Measurements from ENCODE around the gene GLP1R. TPM values are rescaled to one million over a fixed set of nuclear protein-coding genes. Genes with fewer than 3 reads are reported as not detected.

The GLP1R gene
- total and polyA plus RNA-seq, 2 of the 4 experiments (the other 2 are of a cell fraction) = not detected

DNA sequence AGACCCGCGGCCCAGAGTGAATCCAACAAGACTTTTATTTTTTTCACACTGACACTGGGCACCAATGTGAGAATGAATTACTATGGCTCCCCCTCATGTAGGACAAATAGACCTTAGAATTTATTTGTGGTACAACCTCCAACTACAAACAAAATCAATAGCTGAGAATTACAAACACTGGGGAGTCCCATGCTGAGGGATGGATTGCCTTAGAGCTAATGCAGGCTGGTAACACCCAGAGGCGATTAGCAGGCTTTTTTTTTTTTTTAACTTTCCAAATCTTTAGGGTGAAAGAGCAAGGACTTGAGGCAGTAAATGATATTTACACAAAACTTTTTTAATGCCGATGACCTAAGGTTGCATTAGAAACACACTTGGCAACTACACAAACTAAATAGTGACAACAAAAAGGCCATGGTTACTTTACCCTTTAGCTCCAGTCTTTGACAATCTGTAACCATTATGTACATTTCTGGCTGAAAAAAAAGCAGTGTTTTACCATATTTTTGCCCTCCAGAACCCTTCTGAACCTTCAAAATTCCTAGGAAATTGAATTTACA, 44.6 kb downstream of the GLP1R start:
- Histone ChIP-seq H3K4me2 (ENCODE audit: low read depth, low read length) (no peak overlapping the region), H2BK120ac (ENCODE audit: low read depth, low read length) (no peak overlapping the region), H3K79me1 (ENCODE audit: low read depth in 1 of 2, low read length in 2 of 2) (no peaks in the 10 kb centered on the region), H3K4ac (ENCODE audit: low read depth, low read length) (no peak overlapping the region), H2AK9ac (replicated peaks; ENCODE audit: low read depth, low read length, poor library complexity) (no peak overlapping the region), H3K18ac (ENCODE audit: low read depth, low read length) (no peak overlapping the region), H2BK15ac (ENCODE audit: low read depth, low read length) (no peak overlapping the region), H3K36me3 (ENCODE audit: control insufficient read depth, insufficient read depth, low read length) (no peaks in the 10 kb centered on the region), H2BK20ac (ENCODE audit: low read depth, low read length) (no peak overlapping the region), H4K5ac (ENCODE audit: low read depth, low read length) (no peak overlapping the region), H3K4me1 (ENCODE audit: control insufficient read depth, insufficient read depth, low read length) (no peaks in the 10 kb centered on the region), H3K9me1 (ENCODE audit: insufficient read depth, low read length) (no peaks in the 10 kb centered on the region), H2AK5ac (ENCODE audit: low read depth, low read length) (no peak overlapping the region), H3K14ac (replicated peaks; ENCODE audit: low read depth, low read length) (no peak overlapping the region), H3K9me3 (ENCODE audit: control insufficient read depth, insufficient read depth, low read length) (no peaks in the 10 kb centered on the region), H3K9ac (ENCODE audit: low read depth, low read length) (no peak overlapping the region), H2AFZ (replicated peaks; ENCODE audit: low read length, poor library complexity) (no peak overlapping the region), H4K8ac (ENCODE audit: low read depth in 2 of 2, low read length in 2 of 2) (no peak overlapping the region), H3K4me3 (ENCODE audit: insufficient read depth, low read depth, low read length) (no peak overlapping the region), H3K56ac (ENCODE audit: extremely low read depth, insufficient read depth, low read length) (no peak overlapping the region), H2BK5ac (ENCODE audit: low read depth, low read length, poor library complexity, severe bottlenecking) (no peak overlapping the region), H4K20me1 (ENCODE audit: insufficient read depth, low read length) (no peaks in the 10 kb centered on the region), H4K91ac (ENCODE audit: insufficient read depth, low read depth, low read length) (no peak overlapping the region), H3K27me3 (ENCODE audit: control insufficient read depth, insufficient read depth, low read length) (0 out of 2 replicates have a peak, but pooled peaks cover 2% of the 10 kb centered on the region), H3K23ac (ENCODE audit: low read depth, low read length) (no peak overlapping the region), H3K27ac (ENCODE audit: insufficient read depth, low read length) (no peak overlapping the region)
- intact Hi-C loops (cut with micrococcal nuclease) = no loop called here
- ChIA-PET POLR2A (ENCODE audit: unreplicated experiment) (no interaction called here), CTCF (no interaction called here)
- in situ Hi-C loops (cut with MboI; ENCODE audit: low sequenced_read_pairs) = no loop called here
- no TSS peak for BruUV-seq (replicated peaks)
- ATAC-seq (ENCODE audit: low read depth) = no peak
- DNase-seq = no peak
- no peak for TF ChIP-seq CEBPB (IDR thresholded peaks at IDR 0.05; ENCODE audit: low read depth, low read length)
- no peak for TF ChIP-seq POLR2A (IDR thresholded peaks at IDR 0.05; ENCODE audit: low read depth, low read length)
- no peak for TF ChIP-seq SMC3 (IDR thresholded peaks at IDR 0.05; ENCODE audit: low read depth, low read length)
- no peak for TF ChIP-seq FOS (IDR thresholded peaks at IDR 0.05; ENCODE audit: low read depth, low read length)
- TF ChIP-seq RAD21 (IDR thresholded peaks at IDR 0.05; ENCODE audit: low read length) = no peak
- no peak for TF ChIP-seq BHLHE40 (IDR thresholded peaks at IDR 0.05; ENCODE audit: low read depth, low read length)
- no peak for TF ChIP-seq NFE2L2 (IDR thresholded peaks at IDR 0.05; ENCODE audit: low read depth, low read length)
- TF ChIP-seq, protein P1, sequence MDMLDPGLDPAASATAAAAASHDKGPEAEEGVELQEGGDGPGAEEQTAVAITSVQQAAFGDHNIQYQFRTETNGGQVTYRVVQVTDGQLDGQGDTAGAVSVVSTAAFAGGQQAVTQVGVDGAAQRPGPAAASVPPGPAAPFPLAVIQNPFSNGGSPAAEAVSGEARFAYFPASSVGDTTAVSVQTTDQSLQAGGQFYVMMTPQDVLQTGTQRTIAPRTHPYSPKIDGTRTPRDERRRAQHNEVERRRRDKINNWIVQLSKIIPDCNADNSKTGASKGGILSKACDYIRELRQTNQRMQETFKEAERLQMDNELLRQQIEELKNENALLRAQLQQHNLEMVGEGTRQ (IDR thresholded peaks at IDR 0.05; ENCODE audit: low read depth, low read length) = no peak
- TF ChIP-seq RFX5 (IDR thresholded peaks at IDR 0.05; ENCODE audit: low read depth, low read length) = no peak
- TF ChIP-seq, protein P2, sequence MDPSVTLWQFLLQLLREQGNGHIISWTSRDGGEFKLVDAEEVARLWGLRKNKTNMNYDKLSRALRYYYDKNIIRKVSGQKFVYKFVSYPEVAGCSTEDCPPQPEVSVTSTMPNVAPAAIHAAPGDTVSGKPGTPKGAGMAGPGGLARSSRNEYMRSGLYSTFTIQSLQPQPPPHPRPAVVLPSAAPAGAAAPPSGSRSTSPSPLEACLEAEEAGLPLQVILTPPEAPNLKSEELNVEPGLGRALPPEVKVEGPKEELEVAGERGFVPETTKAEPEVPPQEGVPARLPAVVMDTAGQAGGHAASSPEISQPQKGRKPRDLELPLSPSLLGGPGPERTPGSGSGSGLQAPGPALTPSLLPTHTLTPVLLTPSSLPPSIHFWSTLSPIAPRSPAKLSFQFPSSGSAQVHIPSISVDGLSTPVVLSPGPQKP (IDR thresholded peaks at IDR 0.05; ENCODE audit: borderline replicate concordance, low read depth, low read length) = no peak
- TF ChIP-seq MAFK (IDR thresholded peaks at IDR 0.05; ENCODE audit: low read depth, low read length) = no peak
- TF ChIP-seq MAZ (IDR thresholded peaks at IDR 0.05; ENCODE audit: borderline replicate concordance, low read depth, low read length) = no peak
- no peak for TF ChIP-seq MXI1 (IDR thresholded peaks at IDR 0.05; ENCODE audit: borderline replicate concordance, low read depth, low read length)
- dilution Hi-C loops (cut with HindIII; ENCODE audit: low sequenced_read_pairs, unreplicated experiment) = no loop called here
- 20% methylated on average over 1 of the region's 4 CpGs; no CpG with 5 or more reads in 1 of the 2 experiments for WGBS, 2 experiments (ENCODE audit: extremely low coverage in 2 of 2, insufficient read length in 1 of 2)
